SK-N-SH treated with all-trans-retinoic acid at 6 μM for 48 hours (cell line): Measurements from ENCODE around the gene ANKRD44.

Experiments
- ARNTL ChIP-seq: fragments of 450-650 bp; formaldehyde crosslinking; IDR thresholded peaks from 2 replicates; pipeline ENCODE4 v1.5.0; 2020; ENCODE audit warnings: low read depth, mild to moderate bottlenecking, moderate library complexity, borderline replicate concordance
- ZNF70 ChIP-seq: fragments of 450-650 bp; formaldehyde crosslinking; IDR thresholded peaks from 2 replicates; pipeline ENCODE4 v1.5.0; 2020; ENCODE audit warnings: mild to moderate bottlenecking, moderate library complexity

- no peak for TF ChIP-seq ARNTL (CRISPR knock-in tag)
- no peak for TF ChIP-seq ZNF70 (CRISPR knock-in tag)
Observed at GRCh38 chr2:197128897-197129296, 181.7 kb downstream of the ANKRD44 start.
